Measurements from ENCODE around the gene EFTUD2. TPM values are rescaled to one million over a fixed set of nuclear protein-coding genes. Genes with fewer than 3 reads are reported as not detected.

EFTUD2 gene
- total RNA-seq, 2 experiments from 2014 or later: 207 to 208 TPM

GRCh38 chr17:44909681-44910144, 10.5 kb upstream of the EFTUD2 start:
- peaks cover 2% of the 10 kb centered on the region for H3K4me1 Mint-ChIP-seq (ENCODE audit: low read depth)
- no peak overlapping the region for H3K27ac Mint-ChIP-seq
- H3K4me3 Mint-ChIP-seq: no peak overlapping the region
- H3K36me3 Mint-ChIP-seq (ENCODE audit: low read depth): no peaks in the 10 kb centered on the region
- H3K9me3 Mint-ChIP-seq: no peaks in the 10 kb centered on the region
- DNase-seq: no peak
- intact Hi-C loops (cut with micrococcal nuclease): no loop called here
- H3K27me3 Mint-ChIP-seq: peaks cover 24% of the 10 kb centered on the region
- CTCF ChIA-PET: interaction anchor here (2.2 to 5.9 kb wide), 3 partner anchors 10 to 226 kb away, joined by 5 to 37 read pairs (median 15); partner anchors contain the start of gene ACBD4
- ATAC-seq: no peak
- POLR2A ChIA-PET: no interaction called here
- no peak for TF ChIP-seq CTCF (IDR thresholded peaks at IDR 0.05)

GRCh38 chr17:44908761-44909326, 9.6 kb upstream of the EFTUD2 start:
- peaks cover 24% of the 10 kb centered on the region for H3K27me3 Mint-ChIP-seq
- ChIA-PET CTCF (interaction anchor here (2.2 to 5.9 kb wide), 2 partner anchors 111 to 227 kb away, joined by 5 to 37 read pairs; partner anchors contain the start of gene ACBD4), POLR2A (no interaction called here)
- ATAC-seq (no peak), DNase-seq (no peak)
- no peaks in the 10 kb centered on the region for H3K9me3 Mint-ChIP-seq
- no peak overlapping the region for H3K27ac Mint-ChIP-seq
- intact Hi-C loops (cut with micrococcal nuclease): no loop called here
- TF ChIP-seq CTCF (IDR thresholded peaks at IDR 0.05): no peak
- no peak overlapping the region for H3K4me3 Mint-ChIP-seq
- H3K4me1 Mint-ChIP-seq (ENCODE audit: low read depth): peaks cover 2% of the 10 kb centered on the region
- H3K36me3 Mint-ChIP-seq (ENCODE audit: low read depth): no peaks in the 10 kb centered on the region

GRCh38 chr17:44907729-44908470, 8.7 kb upstream of the EFTUD2 start:
- CTCF ChIA-PET: interaction anchor here (1.0 to 1.5 kb wide), 2 partner anchors 12 to 113 kb away, joined by 4 to 7 read pairs; no protein-coding TSS in a partner anchor
- no peaks in the 10 kb centered on the region for H3K9me3 Mint-ChIP-seq
- intact Hi-C loops (cut with micrococcal nuclease): no loop called here

GRCh38 chr17:44906763-44907728, 7.8 kb upstream of the EFTUD2 start:
- no peaks in the 10 kb centered on the region for H3K36me3 Mint-ChIP-seq (ENCODE audit: low read depth)
- H3K9me3 Mint-ChIP-seq: no peaks in the 10 kb centered on the region
- TF ChIP-seq CTCF (IDR thresholded peaks at IDR 0.05): no peak
- H3K27me3 Mint-ChIP-seq: peaks cover 15% of the 10 kb centered on the region
- H3K4me3 Mint-ChIP-seq: no peak overlapping the region
- POLR2A ChIA-PET: interaction anchor here (0.5 to 0.8 kb wide), 4 partner anchors 24 to 239 kb away, joined by 3 read pairs; no protein-coding TSS in a partner anchor
- peaks cover 2% of the 10 kb centered on the region for H3K4me1 Mint-ChIP-seq (ENCODE audit: low read depth)
- ATAC-seq (no peak), DNase-seq (no peak)
- H3K27ac Mint-ChIP-seq: no peak overlapping the region
- intact Hi-C loops (cut with micrococcal nuclease): no loop called here
- CTCF ChIA-PET: interaction anchor here (1.0 to 1.5 kb wide), 2 partner anchors 13 to 114 kb away, joined by 4 to 7 read pairs; no protein-coding TSS in a partner anchor

More at GRCh38 chr17:44907729-44908470, 8.7 kb upstream of the EFTUD2 start:
- H3K27ac Mint-ChIP-seq: no peak overlapping the region
- TF ChIP-seq CTCF (IDR thresholded peaks at IDR 0.05): no peak
- H3K36me3 Mint-ChIP-seq (ENCODE audit: low read depth): no peaks in the 10 kb centered on the region
- ATAC-seq (no peak), DNase-seq (no peak)
- peaks cover 19% of the 10 kb centered on the region for H3K27me3 Mint-ChIP-seq
- POLR2A ChIA-PET: interaction anchor here (0.6 to 0.8 kb wide), 3 partner anchors 25 to 238 kb away, joined by 3 read pairs; no protein-coding TSS in a partner anchor
- H3K4me3 Mint-ChIP-seq: no peak overlapping the region
- H3K4me1 Mint-ChIP-seq (ENCODE audit: low read depth): peaks cover 2% of the 10 kb centered on the region
